ENCODE data around the gene ABHD15.

DNA sequence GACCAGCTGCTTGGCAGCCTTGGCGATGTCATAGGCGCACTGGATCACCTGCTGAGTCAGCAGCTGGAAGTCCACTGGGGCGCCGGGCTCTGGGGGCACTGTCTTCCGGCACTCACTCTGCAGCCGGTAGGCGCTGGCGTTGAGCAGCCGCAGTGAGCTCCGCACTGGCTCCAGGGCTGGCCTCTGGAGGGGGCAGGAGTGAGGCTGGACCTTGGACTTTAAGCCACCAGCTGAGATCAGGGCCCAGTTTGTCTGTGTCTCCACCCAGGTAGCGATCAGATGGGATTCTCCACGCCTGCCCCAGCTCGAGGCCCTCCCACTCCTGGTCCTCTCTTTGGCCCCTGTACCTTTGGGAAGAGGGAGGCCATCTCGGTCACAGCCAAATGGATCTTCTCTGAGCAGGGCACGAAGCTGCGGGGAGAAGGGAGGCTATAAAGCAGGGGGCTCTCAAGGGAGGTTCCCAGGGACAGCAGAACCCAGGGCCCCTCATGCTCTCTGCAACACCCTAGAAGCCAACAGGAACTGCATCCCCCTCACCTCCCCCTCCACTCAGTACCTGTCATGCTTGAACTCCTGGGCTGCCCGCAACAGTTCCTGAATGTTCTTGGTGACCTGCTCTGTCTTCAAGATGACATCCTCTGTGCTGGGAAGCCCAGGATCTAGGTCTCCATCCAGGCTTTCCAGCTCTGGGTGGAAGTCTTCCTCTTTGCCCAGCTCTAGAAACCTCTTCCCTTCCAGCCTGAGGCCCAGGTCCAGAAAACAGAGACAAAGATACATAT is 8.1 kb upstream of the ABHD15 start:
- TF ChIP-seq, protein P1, sequence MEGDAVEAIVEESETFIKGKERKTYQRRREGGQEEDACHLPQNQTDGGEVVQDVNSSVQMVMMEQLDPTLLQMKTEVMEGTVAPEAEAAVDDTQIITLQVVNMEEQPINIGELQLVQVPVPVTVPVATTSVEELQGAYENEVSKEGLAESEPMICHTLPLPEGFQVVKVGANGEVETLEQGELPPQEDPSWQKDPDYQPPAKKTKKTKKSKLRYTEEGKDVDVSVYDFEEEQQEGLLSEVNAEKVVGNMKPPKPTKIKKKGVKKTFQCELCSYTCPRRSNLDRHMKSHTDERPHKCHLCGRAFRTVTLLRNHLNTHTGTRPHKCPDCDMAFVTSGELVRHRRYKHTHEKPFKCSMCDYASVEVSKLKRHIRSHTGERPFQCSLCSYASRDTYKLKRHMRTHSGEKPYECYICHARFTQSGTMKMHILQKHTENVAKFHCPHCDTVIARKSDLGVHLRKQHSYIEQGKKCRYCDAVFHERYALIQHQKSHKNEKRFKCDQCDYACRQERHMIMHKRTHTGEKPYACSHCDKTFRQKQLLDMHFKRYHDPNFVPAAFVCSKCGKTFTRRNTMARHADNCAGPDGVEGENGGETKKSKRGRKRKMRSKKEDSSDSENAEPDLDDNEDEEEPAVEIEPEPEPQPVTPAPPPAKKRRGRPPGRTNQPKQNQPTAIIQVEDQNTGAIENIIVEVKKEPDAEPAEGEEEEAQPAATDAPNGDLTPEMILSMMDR (IDR thresholded peaks at IDR 0.05; ENCODE audit: low read length) = no peak
- TF ChIP-seq EZH2 (IDR thresholded peaks at IDR 0.05; ENCODE audit: borderline replicate concordance, low read length) = no peak
